GM12891 (cell line): Measurements from ENCODE around the gene TEAD1.

ENCODE experiments used
- PAX5 ChIP-seq: IDR thresholded peaks from 2 replicates; pipeline ENCODE4 v1.6.1; 2011; ENCODE audit warnings: low read length, moderate library complexity, mild to moderate bottlenecking; ENCODE audit not compliant: insufficient read depth, severe bottlenecking
- POLR2A ChIP-seq: IDR thresholded peaks from 2 replicates; pipeline ENCODE4 v1.6.1; 2011; ENCODE audit warnings: low read depth, low read length, control low read depth
- POLR2AphosphoS5 ChIP-seq: IDR thresholded peaks from 2 replicates; pipeline ENCODE4 v1.6.1; 2011; ENCODE audit warnings: low read depth, low read length, control low read depth
- POU2F2 ChIP-seq: IDR thresholded peaks from 2 replicates; pipeline ENCODE4 v1.6.1; 2011; ENCODE audit warnings: low read depth, mild to moderate bottlenecking, control low read depth, low read length, moderate library complexity
- SPI1 ChIP-seq: IDR thresholded peaks from 2 replicates; pipeline ENCODE4 v1.6.1; 2011; ENCODE audit warnings: low read depth, low read length, control low read depth
- TAF1 ChIP-seq: IDR thresholded peaks from 2 replicates; pipeline ENCODE4 v1.6.1; 2011; ENCODE audit warnings: low read depth, low read length, control low read depth

DNA sequence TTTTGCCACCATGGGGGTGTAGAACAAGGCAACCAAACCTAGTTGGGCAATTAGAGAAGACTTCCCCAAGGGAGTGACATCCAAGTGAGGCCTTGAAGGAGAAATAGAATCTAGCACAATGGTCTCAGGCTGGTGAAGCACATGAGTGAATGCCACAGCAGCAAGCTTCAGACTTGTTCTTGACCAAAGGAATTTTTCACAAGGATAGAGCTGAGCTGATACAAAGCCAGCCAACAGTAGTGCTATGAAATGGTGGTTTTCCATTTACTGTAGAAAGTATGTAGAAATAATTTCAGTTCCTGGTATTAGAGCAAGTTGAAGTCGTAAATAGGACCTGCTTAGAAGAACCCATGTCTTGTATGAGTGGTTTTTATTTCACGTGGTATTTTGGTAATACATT is 186.6 kb downstream of the TEAD1 start:
- TF ChIP-seq POLR2AphosphoS5 (no peak), TAF1 (no peak), POLR2A (no peak), POU2F2 (no peak), SPI1 (no peak), PAX5 (no peak)
